Liver (tissue), 9 donors: Measurements from ENCODE around the gene YY1. TPM values are rescaled to one million over a fixed set of nuclear protein-coding genes. Genes with fewer than 3 reads are reported as not detected.

Experiments used
- DNase-seq: peaks from one replicate; pipeline ENCODE4 v3.0.0-alpha.2; 2017; ENCODE audit warnings: low spot score
- H3K27ac ChIP-seq, 2 donors: one replicate each; pipeline ENCODE4 v1.7.0; 2013; ENCODE audit warnings: inconsistent platforms in 2 of 2, low read length in 2 of 2, control low read depth in 1 of 2, low read depth in 1 of 2, mild to moderate bottlenecking in 1 of 2
- H3K27me3 ChIP-seq, 4 donors: one replicate each; pipeline versions ENCODE4 v1.6.1 to v1.7.0; 2013; ENCODE audit warnings: low read length in 3 of 4, inconsistent platforms in 1 of 4, mild to moderate bottlenecking in 1 of 4, moderate library complexity in 1 of 4; ENCODE audit not compliant: control insufficient read depth in 4 of 4, insufficient read depth in 4 of 4
- H3K36me3 ChIP-seq, 4 donors: one replicate each; pipeline versions ENCODE4 v1.6.1 to v1.7.0; 2013; ENCODE audit warnings: low read length in 3 of 4, mild to moderate bottlenecking in 3 of 4, low read depth in 1 of 4, moderate library complexity in 1 of 4; ENCODE audit not compliant: control insufficient read depth in 4 of 4, insufficient read depth in 3 of 4
- H3K4me1 ChIP-seq, 4 donors: one replicate each; pipeline versions ENCODE4 v1.6.1 to v1.7.0; 2013; ENCODE audit warnings: low read length in 3 of 4, mild to moderate bottlenecking in 3 of 4, moderate library complexity in 1 of 4; ENCODE audit not compliant: control insufficient read depth in 4 of 4, insufficient read depth in 4 of 4
- H3K4me3 ChIP-seq, 3 donors: one replicate each; pipeline versions ENCODE4 v1.6.1 to v1.7.0; 2013; ENCODE audit warnings: low read length in 3 of 3, control low read depth in 1 of 3, low read depth in 1 of 3, mild to moderate bottlenecking in 1 of 3
- H3K9ac ChIP-seq, 2 donors: one replicate each; pipeline ENCODE4 v1.7.0; 2013; ENCODE audit warnings: low read length in 2 of 2, mild to moderate bottlenecking in 2 of 2, moderate library complexity in 2 of 2, control low read depth in 1 of 2, low read depth in 1 of 2
- H3K9me3 ChIP-seq, 4 donors: one replicate each; pipeline versions ENCODE4 v1.6.1 to v1.7.0; 2013; ENCODE audit warnings: low read length in 3 of 4; ENCODE audit not compliant: control insufficient read depth in 4 of 4
- ATF3 ChIP-seq: IDR thresholded peaks from 2 replicates; pipeline ENCODE4 v1.6.1; 2016; ENCODE audit warnings: antibody characterized with exemption
- CTCF ChIP-seq: fragments of 150-350 bp; IDR thresholded peaks from 2 replicates; pipeline ENCODE4 v1.5.1; 2017; ENCODE audit warnings: improper control_type of control experiment, low read depth, low read length; ENCODE audit not compliant: missing input control
- EGR1 ChIP-seq, 2 donors: IDR thresholded peaks; 2 replicates each; pipeline ENCODE4 v1.6.1; 2016 to 2018; ENCODE audit warnings: antibody characterized with exemption in 2 of 2, low read depth in 2 of 2
- FOXA1 ChIP-seq: IDR thresholded peaks from 2 replicates; pipeline ENCODE4 v1.6.1; 2016; ENCODE audit warnings: antibody characterized with exemption
- GABPA ChIP-seq, 2 donors: IDR thresholded peaks in 1 of 2; conservative IDR thresholded peaks in 1 of 2; 2 replicates each; pipeline ENCODE4 v1.6.1; 2016; ENCODE audit warnings: antibody characterized with exemption in 2 of 2, mild to moderate bottlenecking in 1 of 2, moderate library complexity in 1 of 2
- HNF4A ChIP-seq, 2 donors: conservative IDR thresholded peaks; 2 replicates each; pipeline ENCODE4 v1.6.1; 2016; ENCODE audit warnings: antibody characterized with exemption in 2 of 2, mild to moderate bottlenecking in 2 of 2
- HNF4G ChIP-seq: IDR thresholded peaks from 2 replicates; pipeline ENCODE4 v1.6.1; 2016; ENCODE audit warnings: antibody characterized with exemption
- JUND ChIP-seq, 2 donors: IDR thresholded peaks; 2 replicates each; pipeline ENCODE4 v1.6.1; 2016; ENCODE audit warnings: antibody characterized with exemption in 2 of 2
- MAX ChIP-seq: IDR thresholded peaks from 2 replicates; pipeline ENCODE4 v1.6.1; 2016; ENCODE audit warnings: antibody characterized with exemption
- NR2F2 ChIP-seq: IDR thresholded peaks from 2 replicates; pipeline ENCODE4 v1.6.1; 2016; ENCODE audit warnings: antibody characterized with exemption
- RAD21 ChIP-seq, 2 donors: IDR thresholded peaks; 2 replicates each; pipeline ENCODE4 v1.6.1; 2016; ENCODE audit warnings: antibody characterized with exemption in 2 of 2, mild to moderate bottlenecking in 2 of 2
- REST ChIP-seq: IDR thresholded peaks from 2 replicates; pipeline ENCODE4 v1.6.1; 2016; ENCODE audit warnings: antibody characterized with exemption, mild to moderate bottlenecking
- RXRA ChIP-seq, 2 donors: IDR thresholded peaks; 2 replicates each; pipeline ENCODE4 v1.6.1; 2017 to 2018; ENCODE audit warnings: antibody characterized with exemption in 2 of 2, mild to moderate bottlenecking in 1 of 2
- SP1 ChIP-seq: IDR thresholded peaks from 2 replicates; pipeline ENCODE4 v1.6.1; 2018; ENCODE audit warnings: antibody characterized with exemption, mild to moderate bottlenecking
- TAF1 ChIP-seq: conservative IDR thresholded peaks from 2 replicates; pipeline ENCODE4 v1.6.1; 2016; ENCODE audit warnings: antibody characterized with exemption, mild to moderate bottlenecking
- YY1 ChIP-seq: IDR thresholded peaks from 2 replicates; pipeline ENCODE4 v1.6.1; 2016; ENCODE audit warnings: antibody characterized with exemption, mild to moderate bottlenecking
- ZBTB33 ChIP-seq: IDR thresholded peaks from 2 replicates; pipeline ENCODE4 v1.6.1; 2016; ENCODE audit warnings: antibody characterized with exemption
- WGBS: extraction: QIAGEN DNeasy Blood & Tissue Kit; methylation state at CpG from one replicate; pipeline ENCODE4 v1.1.7; 2013; 5-methylcytosine and 5-hydroxymethylcytosine counted together
- polyA plus RNA-seq, 2 donors: library from polyadenylated mRNA; stranded (reverse) in 1 of 2; unstranded in 1 of 2; fragments of 200-250 nt in 1 of 2; fragments of >200 nt in 1 of 2; fragmentation: Nextera tagmentation in 1 of 2; extraction: Ambion mirVana in 1 of 2; gene quantifications; one replicate each; pipeline versions ENCODE4 v1.2.1 to v1.2.3, GENCODE V29; 2013 to 2015
- total RNA-seq, 2 donors: library from RNA; depleted of rRNA; stranded (reverse); fragments of >200 nt; gene quantifications; one replicate each; pipeline ENCODE4 v1.2.3, GENCODE V29; 2014
- donor health status: healthy.
- donor health status: healthy.
- donor health status: healthy.
- donor health status: healthy.
- donor health status: healthy.

The YY1 gene
- total and polyA plus RNA-seq, 4 donors, result 15.8 to 37.4 (median 28.8) TPM

GRCh38 chr14:100261621-100262020 is 22.7 kb downstream of the YY1 start:
- Histone ChIP-seq H3K4me1 (peaks cover 3 to 22% (median 7%) of the 10 kb centered on the region in 4 donors), H3K9ac (no peak overlapping the region), H3K4me3 (no peak overlapping the region), H3K27me3 (no peaks in the 10 kb centered on the region), H3K9me3 (no peaks in the 10 kb centered on the region), H3K36me3 (peaks cover 0 to 11% (median 5%) of the 10 kb centered on the region in 4 donors), H3K27ac (no peak overlapping the region)
- 94% methylated on average over 3 of the region's 3 CpGs for WGBS
- no peak for DNase-seq
- TF ChIP-seq RXRA (IDR thresholded peaks at IDR 0.05) (no peak), NR2F2 (no peak), HNF4A (conservative IDR thresholded peaks at IDR 0.05) (no peak), GABPA (IDR thresholded peaks at IDR 0.05 in 1 of 2, conservative IDR thresholded peaks at IDR 0.05 in 1 of 2) (no peak), CTCF (no peak), RAD21 (IDR thresholded peaks at IDR 0.05) (no peak), JUND (IDR thresholded peaks at IDR 0.05) (no peak), SP1 (no peak), HNF4G (no peak), MAX (no peak), TAF1 (no peak), YY1 (no peak), ZBTB33 (no peak), REST (no peak), ATF3 (no peak), FOXA1 (no peak), EGR1 (IDR thresholded peaks at IDR 0.05; ENCODE audit: low read depth in 2 of 2) (no peak)
